IPS-15b (cell line): ENCODE data around the gene SIRPB1.

Source experiments
- H3K27me3 ChIP-seq: one replicate; pipeline ENCODE4 v1.6.1; 2013; ENCODE audit warnings: low read length; ENCODE audit not compliant: control insufficient read depth, insufficient read depth
- H3K36me3 ChIP-seq: one replicate; pipeline ENCODE4 v1.6.1; 2013; ENCODE audit warnings: low read length; ENCODE audit not compliant: control insufficient read depth, insufficient read depth
- H3K4me1 ChIP-seq: one replicate; pipeline ENCODE4 v1.6.1; 2013; ENCODE audit warnings: mild to moderate bottlenecking, low read length; ENCODE audit not compliant: control insufficient read depth, insufficient read depth
- H3K4me3 ChIP-seq: one replicate; pipeline ENCODE4 v1.5.1; 2013; ENCODE audit warnings: low read depth, low read length
- H3K9ac ChIP-seq: one replicate; pipeline ENCODE4 v1.6.1; 2013; ENCODE audit warnings: low read depth, mild to moderate bottlenecking, low read length
- H3K9me3 ChIP-seq: one replicate; pipeline ENCODE4 v1.6.1; 2013; ENCODE audit warnings: mild to moderate bottlenecking, low read length; ENCODE audit not compliant: control insufficient read depth, insufficient read depth

The SIRPB1 gene

GRCh38 chr20:1635291-1635979, 15.6 kb upstream of the SIRPB1 start:
- no peaks in the 10 kb centered on the region for H3K9me3 ChIP-seq
- no peaks in the 10 kb centered on the region for H3K36me3 ChIP-seq
- no peak overlapping the region for H3K4me3 ChIP-seq
- no peaks in the 10 kb centered on the region for H3K27me3 ChIP-seq
- H3K9ac ChIP-seq = no peak overlapping the region
- peaks cover 3% of the 10 kb centered on the region for H3K4me1 ChIP-seq

DNA sequence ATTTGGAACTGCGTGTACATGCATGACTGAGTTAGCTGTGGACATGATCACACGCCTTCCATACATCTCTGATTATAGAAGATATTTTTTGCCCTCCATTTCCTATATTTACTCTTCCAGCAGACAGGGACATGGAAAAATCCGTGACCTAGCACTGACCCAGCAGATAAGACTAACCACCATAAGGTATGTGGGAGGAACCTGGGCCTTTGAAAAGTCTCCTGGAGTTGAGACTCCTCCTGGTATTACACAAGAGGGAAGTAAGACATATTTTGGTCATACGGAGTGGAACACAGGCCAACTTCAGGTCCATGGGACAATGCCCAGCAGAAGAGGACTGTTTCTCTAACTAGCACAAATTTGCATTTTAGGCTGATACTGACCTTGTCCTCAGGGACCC, 13.7 kb upstream of the SIRPB1 start:
- Histone ChIP-seq H3K9ac (no peak overlapping the region), H3K4me3 (no peak overlapping the region), H3K9me3 (no peaks in the 10 kb centered on the region), H3K27me3 (no peaks in the 10 kb centered on the region), H3K4me1 (peaks cover 3% of the 10 kb centered on the region), H3K36me3 (no peaks in the 10 kb centered on the region)

DNA sequence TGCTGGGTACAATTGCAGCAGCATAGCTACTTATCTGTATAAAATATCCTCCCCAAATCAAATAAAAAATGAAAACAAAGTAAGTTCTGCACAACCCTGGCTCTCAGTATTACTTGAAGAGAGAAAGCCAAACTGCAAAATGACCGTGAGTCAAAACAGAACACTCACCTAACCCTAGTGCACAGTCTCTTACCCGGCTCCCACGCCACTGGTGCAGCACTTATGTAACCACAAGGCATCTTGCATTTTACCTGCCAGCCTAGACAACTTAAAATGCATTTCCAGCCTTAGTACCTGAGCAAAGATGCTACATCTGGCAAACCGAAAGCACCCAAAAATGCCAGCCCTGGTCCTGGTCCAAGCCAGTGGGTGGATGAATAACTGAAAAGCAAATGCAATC, 12.4 kb upstream of the SIRPB1 start:
- no peak overlapping the region for H3K9ac ChIP-seq
- H3K4me3 ChIP-seq = no peak overlapping the region
- no peaks in the 10 kb centered on the region for H3K9me3 ChIP-seq
- H3K36me3 ChIP-seq = no peaks in the 10 kb centered on the region
- H3K27me3 ChIP-seq = no peaks in the 10 kb centered on the region
- H3K4me1 ChIP-seq = peaks cover 3% of the 10 kb centered on the region

DNA sequence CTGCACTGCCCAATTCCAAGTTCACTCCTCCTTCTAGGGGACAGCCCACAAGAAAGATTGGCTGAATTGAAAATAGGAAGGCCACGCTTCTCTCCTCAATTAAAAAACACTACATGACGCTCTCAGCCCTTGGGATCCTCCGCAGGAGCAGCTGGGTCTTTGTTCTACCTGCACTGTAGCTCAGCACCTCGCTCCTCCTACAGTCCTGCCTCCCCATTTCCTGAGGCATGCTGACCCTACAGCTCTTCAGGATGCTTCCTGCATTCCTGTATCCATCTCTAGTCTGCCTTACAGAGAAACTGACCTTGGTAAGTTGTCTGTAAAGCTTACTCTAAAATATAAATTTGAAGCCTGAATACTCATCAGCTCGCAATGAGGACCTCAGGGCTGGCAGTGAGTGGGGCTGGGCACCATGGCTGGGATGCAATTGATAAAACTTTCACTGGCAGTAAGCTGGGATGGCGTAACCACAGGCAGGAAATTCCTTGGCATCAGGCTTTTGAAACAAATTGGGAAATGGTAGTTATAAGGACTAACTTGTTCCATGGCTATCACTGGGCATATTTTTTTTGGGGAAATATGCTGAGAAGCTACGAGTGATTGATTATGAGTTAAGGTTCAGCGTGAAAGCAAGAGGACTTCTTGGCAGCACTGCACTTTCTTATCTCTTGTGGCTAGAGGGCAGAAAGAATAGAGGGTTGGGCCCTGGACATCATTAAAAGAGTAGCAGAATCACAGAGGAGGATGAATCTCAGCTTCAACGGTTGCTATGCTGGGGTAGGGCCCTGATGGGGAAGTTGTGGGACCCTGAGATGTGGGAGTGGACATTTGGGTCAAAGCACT, 11.7 kb upstream of the SIRPB1 start:
- Histone ChIP-seq H3K27me3 (no peaks in the 10 kb centered on the region), H3K4me3 (no peak overlapping the region), H3K4me1 (peaks cover 3% of the 10 kb centered on the region), H3K36me3 (no peaks in the 10 kb centered on the region), H3K9me3 (no peaks in the 10 kb centered on the region), H3K9ac (no peak overlapping the region)

GRCh38 chr20:1630186-1630585, 10.4 kb upstream of the SIRPB1 start:
- Histone ChIP-seq H3K4me3 (no peak overlapping the region), H3K36me3 (no peaks in the 10 kb centered on the region), H3K27me3 (no peaks in the 10 kb centered on the region), H3K9ac (no peak overlapping the region), H3K4me1 (peaks cover 3% of the 10 kb centered on the region), H3K9me3 (no peaks in the 10 kb centered on the region)

DNA sequence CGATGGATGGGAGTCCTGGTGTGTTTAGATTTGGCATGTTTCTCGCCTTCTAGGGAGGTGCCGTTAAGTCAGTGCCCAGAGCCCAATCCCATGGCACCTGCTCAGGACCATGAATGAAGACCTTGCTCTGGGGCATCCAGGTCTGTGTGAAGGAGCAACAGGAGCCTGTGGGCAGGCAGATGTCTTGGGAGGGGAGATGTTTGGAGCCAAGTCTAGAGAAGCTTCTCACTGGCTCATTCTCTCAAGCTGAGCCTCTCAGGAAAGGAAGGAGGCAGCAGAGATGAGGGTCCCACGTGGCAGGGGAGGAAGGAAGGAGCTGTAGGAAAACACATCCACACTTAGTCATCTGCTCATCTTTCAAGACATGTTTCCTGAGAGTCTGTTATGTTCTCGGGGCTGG, 9.5 kb upstream of the SIRPB1 start:
- peaks cover 3% of the 10 kb centered on the region for H3K4me1 ChIP-seq
- H3K27me3 ChIP-seq = no peaks in the 10 kb centered on the region
- H3K4me3 ChIP-seq = no peak overlapping the region
- no peaks in the 10 kb centered on the region for H3K9me3 ChIP-seq
- H3K36me3 ChIP-seq = no peaks in the 10 kb centered on the region
- no peak overlapping the region for H3K9ac ChIP-seq

- Histone ChIP-seq H3K9ac (no peak overlapping the region), H3K27me3 (no peaks in the 10 kb centered on the region), H3K9me3 (no peaks in the 10 kb centered on the region), H3K36me3 (no peaks in the 10 kb centered on the region), H3K4me1 (peaks cover 5% of the 10 kb centered on the region), H3K4me3 (no peak overlapping the region)
Measured at GRCh38 chr20:1628621-1629020, 8.8 kb upstream of the SIRPB1 start.

- no peaks in the 10 kb centered on the region for H3K36me3 ChIP-seq
- peaks cover 3% of the 10 kb centered on the region for H3K4me1 ChIP-seq
- no peak overlapping the region for H3K4me3 ChIP-seq
- H3K9me3 ChIP-seq = no peaks in the 10 kb centered on the region
- H3K9ac ChIP-seq = no peak overlapping the region
- H3K27me3 ChIP-seq = no peaks in the 10 kb centered on the region
Measured at GRCh38 chr20:1627200-1627550, 7.4 kb upstream of the SIRPB1 start.

- Histone ChIP-seq H3K4me1 (peaks cover 3% of the 10 kb centered on the region), H3K9me3 (no peaks in the 10 kb centered on the region), H3K36me3 (no peaks in the 10 kb centered on the region), H3K27me3 (no peaks in the 10 kb centered on the region), H3K4me3 (no peak overlapping the region), H3K9ac (no peak overlapping the region)
Measured at GRCh38 chr20:1626528-1627199, 6.9 kb upstream of the SIRPB1 start.

GRCh38 chr20:1625083-1625690, 5.4 kb upstream of the SIRPB1 start:
- Histone ChIP-seq H3K4me3 (no peak overlapping the region), H3K9me3 (no peaks in the 10 kb centered on the region), H3K4me1 (peaks cover 3% of the 10 kb centered on the region), H3K9ac (no peak overlapping the region), H3K36me3 (no peaks in the 10 kb centered on the region), H3K27me3 (no peaks in the 10 kb centered on the region)

DNA sequence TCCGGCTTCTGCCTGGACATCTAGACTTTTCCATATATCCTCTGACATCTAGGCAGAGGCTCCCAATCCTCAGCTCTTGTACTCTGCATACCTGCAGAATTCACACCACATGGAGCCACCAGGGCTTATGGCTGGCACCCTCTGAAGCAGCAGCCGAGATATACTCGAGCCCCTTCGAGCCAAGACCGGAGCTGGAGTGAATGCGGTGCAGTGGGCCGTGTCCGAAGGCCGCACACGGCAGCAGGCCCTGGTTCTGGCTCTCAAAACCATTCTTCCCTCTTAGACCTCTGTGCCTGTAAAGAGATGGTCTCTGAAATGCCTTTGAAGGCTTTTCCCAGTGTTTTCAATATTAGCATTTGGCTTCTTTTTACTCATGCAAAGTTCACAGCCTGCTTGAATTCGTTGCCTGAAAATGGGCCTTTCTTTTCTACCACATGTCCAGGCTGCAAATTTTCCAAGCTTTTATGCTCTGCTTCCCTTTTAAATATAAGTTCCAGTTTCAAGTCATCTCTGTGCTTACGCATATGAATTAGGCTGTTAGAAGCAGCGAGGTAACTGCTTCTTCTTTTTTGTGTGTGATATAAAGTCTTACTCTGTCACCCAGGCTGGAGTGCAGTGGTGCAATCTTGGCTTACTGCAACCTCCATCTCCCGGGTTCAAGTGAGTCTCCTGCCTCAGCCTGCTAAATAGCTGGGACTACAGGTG, 3.8 kb upstream of the SIRPB1 start:
- Histone ChIP-seq H3K9me3 (no peaks in the 10 kb centered on the region), H3K27me3 (no peaks in the 10 kb centered on the region), H3K9ac (no peak overlapping the region), H3K4me3 (no peak overlapping the region), H3K4me1 (peaks cover 3% of the 10 kb centered on the region), H3K36me3 (no peaks in the 10 kb centered on the region)
